CD4-positive, alpha-beta T cell treated with Interleukin-10 for 1 hour (primary cell): Measurements from ENCODE around the gene SALL1.

Source experiments
- DNase-seq: peaks from one replicate; pipeline ENCODE4 v3.0.0-alpha.2; 2020

Gene SALL1

GRCh38 chr16:51107742-51108141, 43.3 kb downstream of the SALL1 start:
- no peak for DNase-seq

GRCh38 chr16:51106535-51106934, 44.5 kb downstream of the SALL1 start:
- DNase-seq: no peak

GRCh38 chr16:51103590-51103989, 47.5 kb downstream of the SALL1 start:
- no peak for DNase-seq

GRCh38 chr16:51097729-51098128, 53.3 kb downstream of the SALL1 start:
- DNase-seq: no peak

GRCh38 chr16:51095890-51096626, 55.0 kb downstream of the SALL1 start:
- DNase-seq: no peak

GRCh38 chr16:51095084-51095881, 55.8 kb downstream of the SALL1 start:
- no peak for DNase-seq

GRCh38 chr16:51093726-51094280, 57.3 kb downstream of the SALL1 start:
- DNase-seq: no peak
